ENCODE results near the gene BACE1. TPM values are rescaled to one million over a fixed set of nuclear protein-coding genes. Genes with fewer than 3 reads are reported as not detected.
A peak's percentile ranks its signal among the peaks of the same experiment; 100 is the strongest.

Gene BACE1
- total and polyA plus RNA-seq, 4 donors = 7.3 to 21.8 (median 14.1) TPM

DNA sequence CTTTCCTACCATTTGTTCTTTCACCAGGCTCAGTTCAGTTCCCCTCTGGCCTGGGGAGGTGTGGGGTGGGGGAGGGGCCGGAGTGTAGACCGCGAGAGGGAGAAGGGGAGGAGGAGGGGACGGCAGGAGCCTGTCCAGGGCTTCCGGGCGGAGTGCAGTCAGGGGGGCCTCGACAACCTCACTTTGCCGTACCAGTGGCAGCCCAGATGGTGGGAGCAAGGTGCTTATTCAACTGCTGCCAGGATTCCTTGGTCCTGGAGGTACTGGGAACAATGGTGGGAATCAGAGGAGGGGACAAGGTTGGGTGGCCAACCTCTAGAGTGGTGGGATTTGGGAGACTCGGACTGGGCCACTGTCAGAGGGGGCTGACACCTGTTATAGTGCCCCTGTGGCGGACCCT, 1.2 kb downstream of the BACE1 start:
- no peak overlapping the region for H3K27ac ChIP-seq (ENCODE audit: low read depth in 1 of 2, low read length in 2 of 2)
- H3K9me3 ChIP-seq (ENCODE audit: control insufficient read depth in 4 of 4, low read length in 3 of 4) = no peaks in the 10 kb centered on the region
- H3K4me3 ChIP-seq (ENCODE audit: low read depth in 1 of 3, low read length in 3 of 3) = peak overlapping the region; percentile 72 to 97 (median 96)
- DNase-seq (ENCODE audit: low spot score) = peak; percentile 39
- H3K36me3 ChIP-seq (ENCODE audit: control insufficient read depth in 4 of 4, insufficient read depth in 3 of 4, low read depth in 1 of 4, low read length in 3 of 4) = no peaks in the 10 kb centered on the region
- peaks cover 8 to 29% (median 19%) of the 10 kb centered on the region in 4 donors for H3K4me1 ChIP-seq (ENCODE audit: control insufficient read depth in 4 of 4, insufficient read depth in 4 of 4, low read length in 3 of 4)
- TF ChIP-seq, protein P1, sequence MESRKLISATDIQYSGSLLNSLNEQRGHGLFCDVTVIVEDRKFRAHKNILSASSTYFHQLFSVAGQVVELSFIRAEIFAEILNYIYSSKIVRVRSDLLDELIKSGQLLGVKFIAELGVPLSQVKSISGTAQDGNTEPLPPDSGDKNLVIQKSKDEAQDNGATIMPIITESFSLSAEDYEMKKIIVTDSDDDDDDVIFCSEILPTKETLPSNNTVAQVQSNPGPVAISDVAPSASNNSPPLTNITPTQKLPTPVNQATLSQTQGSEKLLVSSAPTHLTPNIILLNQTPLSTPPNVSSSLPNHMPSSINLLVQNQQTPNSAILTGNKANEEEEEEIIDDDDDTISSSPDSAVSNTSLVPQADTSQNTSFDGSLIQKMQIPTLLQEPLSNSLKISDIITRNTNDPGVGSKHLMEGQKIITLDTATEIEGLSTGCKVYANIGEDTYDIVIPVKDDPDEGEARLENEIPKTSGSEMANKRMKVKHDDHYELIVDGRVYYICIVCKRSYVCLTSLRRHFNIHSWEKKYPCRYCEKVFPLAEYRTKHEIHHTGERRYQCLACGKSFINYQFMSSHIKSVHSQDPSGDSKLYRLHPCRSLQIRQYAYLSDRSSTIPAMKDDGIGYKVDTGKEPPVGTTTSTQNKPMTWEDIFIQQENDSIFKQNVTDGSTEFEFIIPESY (IDR thresholded peaks at IDR 0.05) = no peak
- TF ChIP-seq, protein P2, sequence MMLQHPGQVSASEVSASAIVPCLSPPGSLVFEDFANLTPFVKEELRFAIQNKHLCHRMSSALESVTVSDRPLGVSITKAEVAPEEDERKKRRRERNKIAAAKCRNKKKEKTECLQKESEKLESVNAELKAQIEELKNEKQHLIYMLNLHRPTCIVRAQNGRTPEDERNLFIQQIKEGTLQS (IDR thresholded peaks at IDR 0.05) = no peak
- TF ChIP-seq, protein P3, sequence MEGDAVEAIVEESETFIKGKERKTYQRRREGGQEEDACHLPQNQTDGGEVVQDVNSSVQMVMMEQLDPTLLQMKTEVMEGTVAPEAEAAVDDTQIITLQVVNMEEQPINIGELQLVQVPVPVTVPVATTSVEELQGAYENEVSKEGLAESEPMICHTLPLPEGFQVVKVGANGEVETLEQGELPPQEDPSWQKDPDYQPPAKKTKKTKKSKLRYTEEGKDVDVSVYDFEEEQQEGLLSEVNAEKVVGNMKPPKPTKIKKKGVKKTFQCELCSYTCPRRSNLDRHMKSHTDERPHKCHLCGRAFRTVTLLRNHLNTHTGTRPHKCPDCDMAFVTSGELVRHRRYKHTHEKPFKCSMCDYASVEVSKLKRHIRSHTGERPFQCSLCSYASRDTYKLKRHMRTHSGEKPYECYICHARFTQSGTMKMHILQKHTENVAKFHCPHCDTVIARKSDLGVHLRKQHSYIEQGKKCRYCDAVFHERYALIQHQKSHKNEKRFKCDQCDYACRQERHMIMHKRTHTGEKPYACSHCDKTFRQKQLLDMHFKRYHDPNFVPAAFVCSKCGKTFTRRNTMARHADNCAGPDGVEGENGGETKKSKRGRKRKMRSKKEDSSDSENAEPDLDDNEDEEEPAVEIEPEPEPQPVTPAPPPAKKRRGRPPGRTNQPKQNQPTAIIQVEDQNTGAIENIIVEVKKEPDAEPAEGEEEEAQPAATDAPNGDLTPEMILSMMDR (IDR thresholded peaks at IDR 0.05; ENCODE audit: low read depth, low read length, missing input control) = no peak
- TF ChIP-seq RXRA (IDR thresholded peaks at IDR 0.05) (no peak), FOXA1 (IDR thresholded peaks at IDR 0.05) (no peak), RAD21 (IDR thresholded peaks at IDR 0.05) (no peak), JUND (IDR thresholded peaks at IDR 0.05) (no peak), HNF4G (IDR thresholded peaks at IDR 0.05) (no peak)
- TF ChIP-seq, protein P4, sequence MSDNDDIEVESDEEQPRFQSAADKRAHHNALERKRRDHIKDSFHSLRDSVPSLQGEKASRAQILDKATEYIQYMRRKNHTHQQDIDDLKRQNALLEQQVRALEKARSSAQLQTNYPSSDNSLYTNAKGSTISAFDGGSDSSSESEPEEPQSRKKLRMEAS (IDR thresholded peaks at IDR 0.05) = no peak
- TF ChIP-seq, protein P5, sequence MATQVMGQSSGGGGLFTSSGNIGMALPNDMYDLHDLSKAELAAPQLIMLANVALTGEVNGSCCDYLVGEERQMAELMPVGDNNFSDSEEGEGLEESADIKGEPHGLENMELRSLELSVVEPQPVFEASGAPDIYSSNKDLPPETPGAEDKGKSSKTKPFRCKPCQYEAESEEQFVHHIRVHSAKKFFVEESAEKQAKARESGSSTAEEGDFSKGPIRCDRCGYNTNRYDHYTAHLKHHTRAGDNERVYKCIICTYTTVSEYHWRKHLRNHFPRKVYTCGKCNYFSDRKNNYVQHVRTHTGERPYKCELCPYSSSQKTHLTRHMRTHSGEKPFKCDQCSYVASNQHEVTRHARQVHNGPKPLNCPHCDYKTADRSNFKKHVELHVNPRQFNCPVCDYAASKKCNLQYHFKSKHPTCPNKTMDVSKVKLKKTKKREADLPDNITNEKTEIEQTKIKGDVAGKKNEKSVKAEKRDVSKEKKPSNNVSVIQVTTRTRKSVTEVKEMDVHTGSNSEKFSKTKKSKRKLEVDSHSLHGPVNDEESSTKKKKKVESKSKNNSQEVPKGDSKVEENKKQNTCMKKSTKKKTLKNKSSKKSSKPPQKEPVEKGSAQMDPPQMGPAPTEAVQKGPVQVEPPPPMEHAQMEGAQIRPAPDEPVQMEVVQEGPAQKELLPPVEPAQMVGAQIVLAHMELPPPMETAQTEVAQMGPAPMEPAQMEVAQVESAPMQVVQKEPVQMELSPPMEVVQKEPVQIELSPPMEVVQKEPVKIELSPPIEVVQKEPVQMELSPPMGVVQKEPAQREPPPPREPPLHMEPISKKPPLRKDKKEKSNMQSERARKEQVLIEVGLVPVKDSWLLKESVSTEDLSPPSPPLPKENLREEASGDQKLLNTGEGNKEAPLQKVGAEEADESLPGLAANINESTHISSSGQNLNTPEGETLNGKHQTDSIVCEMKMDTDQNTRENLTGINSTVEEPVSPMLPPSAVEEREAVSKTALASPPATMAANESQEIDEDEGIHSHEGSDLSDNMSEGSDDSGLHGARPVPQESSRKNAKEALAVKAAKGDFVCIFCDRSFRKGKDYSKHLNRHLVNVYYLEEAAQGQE (IDR thresholded peaks at IDR 0.05) = no peak
- peak overlapping the region in 1 of 2 donors; percentile 88 for H3K9ac ChIP-seq (ENCODE audit: low read depth in 1 of 2, low read length in 2 of 2)
- WGBS = 21% methylated on average over 10 of the region's 10 CpGs
- no peaks in the 10 kb centered on the region for H3K27me3 ChIP-seq (ENCODE audit: control insufficient read depth in 4 of 4, insufficient read depth in 4 of 4, low read length in 3 of 4)

DNA sequence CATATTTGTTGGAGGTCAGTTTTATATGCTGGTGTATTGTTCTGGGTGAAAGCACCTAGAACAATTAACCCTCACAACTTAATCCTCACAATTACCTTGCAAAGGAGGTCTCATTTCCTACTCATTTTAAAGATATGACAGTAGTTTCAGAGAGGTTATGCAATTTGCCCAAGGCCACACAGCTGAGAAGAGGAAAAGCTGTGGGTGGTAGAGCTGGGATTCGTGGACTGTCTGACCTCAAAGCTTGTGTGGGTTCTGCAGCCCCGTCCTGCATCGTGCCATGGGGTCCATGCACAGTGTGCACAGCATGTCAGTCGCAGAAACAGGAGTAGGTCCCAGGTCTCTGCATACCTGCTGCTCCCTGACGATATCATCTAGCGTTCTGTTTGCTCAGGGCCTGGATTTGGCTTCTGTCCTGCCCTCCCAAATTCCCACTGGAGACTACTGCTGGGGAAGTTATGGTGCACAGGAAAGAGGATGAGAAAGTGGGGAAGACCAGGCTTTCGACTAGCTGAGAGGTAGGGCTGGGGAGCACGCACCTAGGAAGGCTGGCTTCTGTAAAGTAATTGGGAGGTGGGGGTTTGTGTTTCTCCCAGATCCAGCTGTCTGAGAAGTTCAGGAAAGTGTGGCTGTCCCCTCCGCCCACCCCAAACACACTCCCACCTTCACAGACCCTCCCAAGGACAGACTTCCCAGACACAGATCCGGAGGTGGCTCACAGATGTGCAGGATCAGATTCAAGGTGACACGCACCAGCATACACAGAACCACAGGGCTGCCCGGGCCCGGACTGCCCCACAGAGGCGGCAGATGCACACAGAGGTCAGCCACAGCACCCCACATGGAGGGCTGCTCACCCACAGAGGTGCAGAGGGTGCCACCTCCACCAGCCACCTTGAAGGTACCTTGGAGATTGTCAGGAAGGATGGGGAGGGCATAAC, 2.0 kb downstream of the BACE1 start:
- Histone ChIP-seq H3K36me3 (ENCODE audit: control insufficient read depth in 4 of 4, insufficient read depth in 3 of 4, low read depth in 1 of 4, low read length in 3 of 4) (no peaks in the 10 kb centered on the region), H3K9me3 (ENCODE audit: control insufficient read depth in 4 of 4, low read length in 3 of 4) (no peaks in the 10 kb centered on the region), H3K27me3 (ENCODE audit: control insufficient read depth in 4 of 4, insufficient read depth in 4 of 4, low read length in 3 of 4) (no peaks in the 10 kb centered on the region), H3K9ac (ENCODE audit: low read depth in 1 of 2, low read length in 2 of 2) (no peak overlapping the region), H3K4me1 (ENCODE audit: control insufficient read depth in 4 of 4, insufficient read depth in 4 of 4, low read length in 3 of 4) (peaks cover 8 to 29% (median 19%) of the 10 kb centered on the region in 4 donors), H3K27ac (ENCODE audit: low read depth in 1 of 2, low read length in 2 of 2) (no peak overlapping the region), H3K4me3 (ENCODE audit: low read depth in 1 of 3, low read length in 3 of 3) (peak overlapping the region in 1 of 3 donors; percentile 96)
- 75% methylated on average over 14 of the region's 14 CpGs for WGBS
- no peak for DNase-seq (ENCODE audit: low spot score)
- TF ChIP-seq EGR1 (IDR thresholded peaks at IDR 0.05; ENCODE audit: low read depth in 2 of 2) = no peak
- TF ChIP-seq, protein P4 (IDR thresholded peaks at IDR 0.05) = no peak
- TF ChIP-seq JUND (IDR thresholded peaks at IDR 0.05) = no peak
- no peak for TF ChIP-seq SP1 (IDR thresholded peaks at IDR 0.05)
- TF ChIP-seq TAF1 (conservative IDR thresholded peaks at IDR 0.05) = no peak
- TF ChIP-seq, protein P2 (IDR thresholded peaks at IDR 0.05) = no peak
- TF ChIP-seq FOXA2 (IDR thresholded peaks at IDR 0.05) = no peak
- TF ChIP-seq, protein P3 (IDR thresholded peaks at IDR 0.05; ENCODE audit: low read depth, low read length, missing input control) = no peak
- TF ChIP-seq FOXA1 (IDR thresholded peaks at IDR 0.05) = no peak
- no peak for TF ChIP-seq RXRA (IDR thresholded peaks at IDR 0.05)
- TF ChIP-seq YY1 (IDR thresholded peaks at IDR 0.05) = no peak
- no peak for TF ChIP-seq GABPA (IDR thresholded peaks at IDR 0.05 in 1 of 2, conservative IDR thresholded peaks at IDR 0.05 in 1 of 2)
- TF ChIP-seq, protein P1 (IDR thresholded peaks at IDR 0.05) = no peak
